Heart left ventricle (tissue), 13 donors: ENCODE data around the gene C19orf73.

Experiments
- CTCF ChIP-seq, 12 donors: fragments of 200-600 bp; sonication (generic) in 4 of 12; IDR thresholded peaks; one replicate each; pipeline versions ENCODE4 v1.5.0 to v1.8.0; 2018 to 2022; ENCODE audit warnings: antibody characterized with exemption in 12 of 12, mild to moderate bottlenecking in 5 of 12
- POLR2A ChIP-seq, 2 donors: fragments of 450-650 bp; IDR thresholded peaks; one replicate each; pipeline ENCODE4 v1.6.1; 2017; ENCODE audit warnings: antibody characterized with exemption in 2 of 2, mild to moderate bottlenecking in 2 of 2, moderate library complexity in 2 of 2
- donor health status: ischemic (EF 13 %, LVEDD 7.1; RV severe dilation, severe dysfunction).
- donor health status: DM: no; HTN: yes; CAD: no.
- donor health status: DM: no; HTN: no; CAD: no.
- donor health status: ischemic (EF 25% LVEDD 6.9; RV normal size, moderate dysfunction).
- donor health status: ischemic (EF 25% LVEDD 5.7; RV mildly dilated, moderate dysfunction).
- donor health status: ischemic (EF 35%, LVEDD 5.7; RV mildly dilated, moderate dysfunction).
- donor health status: nonischemic (EF 11% LVEDD 7.7; RV severe dilation, severe dysfunction).
- donor health status: DM: yes; HTN: yes; CAD: no.
- donor health status: PGD.
- donor health status: ischemic (EF 29% LVEDD 5.4; RV normal size, mild dysfunction).
- donor health status: nonischemic (EF 23%, LVEDD 6.1; RV moderate dilation, normal function).

GRCh38 chr19:49080392-49080791, 38.6 kb downstream of the C19orf73 start:
- no peak for TF ChIP-seq CTCF (IDR thresholded peaks at IDR 0.05)
- no peak for TF ChIP-seq POLR2A (IDR thresholded peaks at IDR 0.05)
